HS-27A (cell line): Measurements from ENCODE around the gene TSPAN9.

Experiments used
- DNase-seq: peaks from one replicate; pipeline ENCODE4 v3.0.0-alpha.2; 2012; ENCODE audit warnings: low read depth, missing footprints

Gene TSPAN9

GRCh38 chr12:3076730-3077571 is at the start of gene TSPAN9:
Gene TSPAN9 (plus strand): TSS chr12:3077379. CDS start chr12:3201194, 123,815 bp downstream.
- peak; percentile 47 for DNase-seq

GRCh38 chr12:3028108-3028507 is 49.1 kb upstream of the TSPAN9 start:
- DNase-seq = no peak

GRCh38 chr12:3030821-3031429 is 46.3 kb upstream of the TSPAN9 start:
- DNase-seq = no peak

GRCh38 chr12:3032161-3032560 is 45.0 kb upstream of the TSPAN9 start:
- no peak for DNase-seq

GRCh38 chr12:3032770-3033538 is 44.2 kb upstream of the TSPAN9 start:
- no peak for DNase-seq

GRCh38 chr12:3033539-3033867 is 43.7 kb upstream of the TSPAN9 start:
- no peak for DNase-seq

- DNase-seq = no peak
These were observed 43.0 kb upstream of the TSPAN9 start for GRCh38 chr12:3034067-3034750.

GRCh38 chr12:3035171-3035570 is 42.0 kb upstream of the TSPAN9 start:
- DNase-seq = no peak

GRCh38 chr12:3035815-3036702 is 41.1 kb upstream of the TSPAN9 start:
- DNase-seq = no peak

- DNase-seq = no peak
These were observed 40.1 kb upstream of the TSPAN9 start for GRCh38 chr12:3036901-3037600.

GRCh38 chr12:3038166-3038565 is 39.0 kb upstream of the TSPAN9 start:
- no peak for DNase-seq

GRCh38 chr12:3038926-3039510 is 38.2 kb upstream of the TSPAN9 start:
- no peak for DNase-seq

- no peak for DNase-seq
These were observed 37.0 kb upstream of the TSPAN9 start for GRCh38 chr12:3040026-3040656.

GRCh38 chr12:3040663-3041544 is 36.3 kb upstream of the TSPAN9 start:
- no peak for DNase-seq

- DNase-seq = peak; percentile 62
These were observed 35.5 kb upstream of the TSPAN9 start for GRCh38 chr12:3041558-3042164.

GRCh38 chr12:3042394-3042793 is 34.8 kb upstream of the TSPAN9 start:
- DNase-seq = no peak

- DNase-seq = no peak
These were observed 34.4 kb upstream of the TSPAN9 start for GRCh38 chr12:3042826-3043225.

GRCh38 chr12:3043406-3043805 is 33.8 kb upstream of the TSPAN9 start:
- no peak for DNase-seq
